Activated CD4-positive, alpha-beta T cell treated with anti-CD3 and anti-CD28 coated beads for 36 hours (primary cell): Measurements from ENCODE around the gene RHEX. TPM values are rescaled to one million over a fixed set of nuclear protein-coding genes. Genes with fewer than 3 reads are reported as not detected.
A peak's percentile ranks its signal among the peaks of the same experiment; 100 is the strongest.
"Not testable (repeated sequence)": the region's sequence is repeated elsewhere in the genome, so short reads cannot be mapped to it uniquely, and the experiment has no call there.

ENCODE experiments used
- ATAC-seq: fragments of 200-7000 bp; cut with Tn5 transposase; one replicate; pipeline ENCODE4 v1.10.0; 2021; ENCODE audit warnings: mild to moderate bottlenecking, moderate library complexity
- CTCF ChIA-PET: fragments of 350-600 bp; sonication (Branson Sonifier 250); formaldehyde crosslinking; loops from one replicate; lab custom pipeline; 2021; ENCODE audit warnings: antibody characterized with exemption; lab: Charles Lee
- POLR2A ChIA-PET: fragments of 350-600 bp; sonication (Branson Sonifier 250); formaldehyde crosslinking; loops from one replicate; lab custom pipeline; 2021; ENCODE audit warnings: antibody characterized with exemption, inconsistent platforms; lab: Charles Lee
- DNase-seq: peaks from one replicate; pipeline ENCODE4 v3.0.0-alpha.2; 2020
- H3K27ac Mint-ChIP-seq: one replicate; pipeline ENCODE4 v1.8.0; 2021; ENCODE audit warnings: mixed read lengths
- H3K27me3 Mint-ChIP-seq: one replicate; pipeline ENCODE4 v1.8.0; 2021; ENCODE audit warnings: mixed read lengths
- H3K36me3 Mint-ChIP-seq: one replicate; pipeline ENCODE4 v1.8.0; 2021; ENCODE audit warnings: low read depth, mixed read lengths
- H3K4me1 Mint-ChIP-seq: one replicate; pipeline ENCODE4 v1.8.0; 2021; ENCODE audit warnings: mixed read lengths
- H3K4me3 Mint-ChIP-seq: one replicate; pipeline ENCODE4 v1.8.0; 2021; ENCODE audit warnings: mild to moderate bottlenecking, moderate library complexity, mixed read lengths
- H3K9me3 Mint-ChIP-seq: one replicate; pipeline ENCODE4 v1.8.0; 2021; ENCODE audit warnings: low read depth, mixed read lengths
- intact Hi-C, 2 experiments: fragments of 100-400 bp; cut with DNase I in 1 of 2; cut with micrococcal nuclease in 1 of 2; formaldehyde crosslinking; loops; one replicate each; pipeline versions ENCODE4 v1.14.2 to v1.15.1; 2022 to 2024; cut with DNase I, micrococcal nuclease
- total RNA-seq, 2 experiments: library from RNA; stranded (reverse); gene quantifications; one replicate each; pipeline ENCODE4 v1.2.3, GENCODE V29; 2021

Gene RHEX
- total RNA-seq, 2 experiments from 2014 or later = not detected

DNA sequence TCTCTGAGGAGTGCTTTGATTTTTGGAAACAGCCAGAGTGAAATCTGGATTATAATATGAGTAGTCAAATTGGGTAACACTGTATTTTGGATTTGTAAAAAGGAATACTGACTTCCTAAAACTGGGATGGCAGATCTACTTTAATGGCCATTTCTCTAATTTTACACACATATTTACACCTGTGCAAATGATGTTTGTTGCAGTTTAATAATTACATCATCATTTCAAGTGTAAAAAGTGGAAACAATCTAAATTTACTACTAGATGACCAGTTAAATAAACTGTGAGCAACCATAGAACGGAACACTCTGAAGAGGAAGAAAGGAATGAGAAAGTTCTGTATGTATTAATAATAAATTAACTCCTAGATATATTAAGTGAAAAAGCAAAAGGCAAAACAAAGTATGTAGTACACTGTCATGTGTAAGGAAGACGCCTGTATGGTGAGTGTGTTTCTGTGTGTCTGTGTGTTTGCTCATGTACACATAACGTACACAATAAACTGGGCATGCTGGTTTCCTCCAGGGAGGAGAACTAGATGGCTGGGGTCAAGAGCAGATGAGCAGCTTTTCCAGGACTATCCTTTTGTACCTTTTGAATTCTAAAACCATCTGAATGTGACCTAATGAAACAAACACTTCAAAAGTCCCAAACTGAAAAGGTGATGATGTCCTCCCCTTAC, 2.9 kb upstream of the RHEX start:
- ATAC-seq (no peak), DNase-seq (no peak)
- Mint-ChIP-seq H3K27me3 (peaks cover 5% of the 10 kb centered on the region), H3K4me1 (peaks cover 41% of the 10 kb centered on the region), H3K36me3 (no peaks in the 10 kb centered on the region), H3K4me3 (no peak overlapping the region), H3K27ac (peak overlapping the region; percentile 52), H3K9me3 (no peaks in the 10 kb centered on the region)
- ChIA-PET POLR2A (no interaction called here), CTCF (no interaction called here)
- intact Hi-C loops = loop anchor here in 1 of 2 experiments (2.0 to 5.0 kb wide), 3 partner anchors 49 to 763 kb away; no protein-coding TSS in a partner anchor

DNA sequence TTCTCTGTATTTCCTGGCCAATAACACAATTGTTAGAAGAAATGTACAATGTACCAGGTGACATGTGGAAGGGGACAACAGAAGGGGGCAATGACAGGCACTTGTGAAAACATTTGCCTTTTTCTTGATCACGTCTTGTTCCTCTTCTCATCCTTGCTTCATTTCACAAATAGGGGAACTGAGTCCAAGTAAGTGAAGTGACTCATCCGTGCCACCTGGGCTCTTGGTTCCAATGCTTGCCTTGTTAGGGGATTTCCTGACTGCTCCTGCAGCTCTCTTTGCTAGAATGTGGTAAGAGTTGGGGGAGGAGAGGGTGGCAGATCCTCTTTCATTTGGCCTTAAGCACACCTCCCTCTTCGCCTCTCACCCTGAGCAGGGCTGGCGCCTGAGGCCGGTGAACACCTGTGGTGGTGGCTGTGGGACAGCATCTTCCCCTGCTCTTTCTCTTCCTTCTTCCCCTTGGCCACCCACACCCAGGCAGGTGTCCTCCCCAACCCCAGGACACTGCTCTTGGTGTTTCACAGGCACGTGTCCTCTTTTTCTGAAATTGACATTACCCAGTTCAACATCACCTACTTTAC, 2.2 kb upstream of the RHEX start:
- ChIA-PET CTCF (no interaction called here), POLR2A (no interaction called here)
- Mint-ChIP-seq H3K36me3 (no peaks in the 10 kb centered on the region), H3K27ac (peak overlapping the region; percentile 87), H3K4me3 (peak overlapping the region; percentile 2), H3K27me3 (peaks cover 5% of the 10 kb centered on the region), H3K4me1 (peaks cover 41% of the 10 kb centered on the region), H3K9me3 (no peaks in the 10 kb centered on the region)
- intact Hi-C loops = loop anchor here in 1 of 2 experiments (2.0 to 5.0 kb wide), 3 partner anchors 50 to 764 kb away; no protein-coding TSS in a partner anchor
- DNase-seq = peak; percentile 82
- ATAC-seq = peak; percentile 91

- DNase-seq, H3K9me3 Mint-ChIP-seq, H3K36me3 Mint-ChIP-seq, POLR2A ChIA-PET, H3K27ac Mint-ChIP-seq, H3K27me3 Mint-ChIP-seq, H3K4me3 Mint-ChIP-seq, ATAC-seq, CTCF ChIA-PET: not testable (repeated sequence)
- peaks cover 41% of the 10 kb centered on the region for H3K4me1 Mint-ChIP-seq
- intact Hi-C loops = loop anchor here in 1 of 2 experiments (5.0 kb wide), 1 partner anchor 280 kb away; no protein-coding TSS in a partner anchor
Observed at GRCh38 chr1:206052231-206052865, 625 bp upstream of the RHEX start.

- Mint-ChIP-seq H3K4me1 (peaks cover 41% of the 10 kb centered on the region), H3K27ac (peak overlapping the region; percentile 19)
- H3K27me3 Mint-ChIP-seq, H3K9me3 Mint-ChIP-seq, H3K36me3 Mint-ChIP-seq, H3K4me3 Mint-ChIP-seq, POLR2A ChIA-PET, DNase-seq, CTCF ChIA-PET, ATAC-seq: not testable (repeated sequence)
- intact Hi-C loops = loop anchor here in 1 of 2 experiments (5.0 kb wide), 1 partner anchor 281 kb away; no protein-coding TSS in a partner anchor
Observed at GRCh38 chr1:206053616-206054015, 643 bp downstream of the RHEX start.

- peaks cover 32% of the 10 kb centered on the region for H3K4me1 Mint-ChIP-seq
- H3K27me3 Mint-ChIP-seq, H3K9me3 Mint-ChIP-seq, H3K36me3 Mint-ChIP-seq, POLR2A ChIA-PET, H3K27ac Mint-ChIP-seq, DNase-seq, ATAC-seq, intact Hi-C loops, H3K4me3 Mint-ChIP-seq: not testable (repeated sequence)
- CTCF ChIA-PET = interaction anchor here (1.5 to 1.8 kb wide), 2 partner anchors 10 to 41 kb away, joined by 4 to 5 read pairs; no protein-coding TSS in a partner anchor
Observed at GRCh38 chr1:206055069-206055625, 2.2 kb downstream of the RHEX start.

- H3K27ac Mint-ChIP-seq, H3K9me3 Mint-ChIP-seq, H3K4me3 Mint-ChIP-seq, H3K36me3 Mint-ChIP-seq, DNase-seq, ATAC-seq, intact Hi-C loops, POLR2A ChIA-PET, H3K27me3 Mint-ChIP-seq: not testable (repeated sequence)
- peaks cover 25% of the 10 kb centered on the region for H3K4me1 Mint-ChIP-seq
- CTCF ChIA-PET = interaction anchor here (1.5 to 1.8 kb wide), 2 partner anchors 10 to 40 kb away, joined by 4 to 5 read pairs; no protein-coding TSS in a partner anchor
Observed at GRCh38 chr1:206055639-206056323, 2.8 kb downstream of the RHEX start.

- H3K27me3 Mint-ChIP-seq, POLR2A ChIA-PET, H3K4me3 Mint-ChIP-seq, ATAC-seq, H3K4me1 Mint-ChIP-seq, intact Hi-C loops, H3K27ac Mint-ChIP-seq, DNase-seq, H3K9me3 Mint-ChIP-seq, H3K36me3 Mint-ChIP-seq: not testable (repeated sequence)
- CTCF ChIA-PET = interaction anchor here (1.4 kb wide), 1 partner anchor 81 kb away, joined by 6 read pairs; no protein-coding TSS in a partner anchor
Observed at GRCh38 chr1:206058289-206058926, 5.4 kb downstream of the RHEX start.

DNA sequence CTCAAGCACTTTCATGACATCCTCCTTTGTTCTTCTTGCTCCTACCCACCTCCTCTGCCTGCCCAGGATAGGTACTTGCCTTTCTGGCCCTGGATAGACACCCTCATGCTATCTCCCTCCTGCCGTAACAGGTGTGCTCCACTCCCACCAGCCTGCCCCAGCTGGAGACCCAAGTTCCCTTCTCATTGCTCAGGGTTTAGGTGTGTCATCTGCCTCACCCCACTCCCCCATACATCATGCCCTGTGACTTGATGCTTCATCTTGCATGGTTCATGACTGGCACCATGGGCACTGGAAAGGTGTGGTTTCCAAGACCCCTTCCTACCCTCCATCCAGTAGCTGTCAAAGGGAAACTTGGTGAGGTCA, 5.9 kb downstream of the RHEX start:
- Mint-ChIP-seq H3K27me3 (peaks cover 3% of the 10 kb centered on the region), H3K27ac (no peak overlapping the region)
- intact Hi-C loops = no loop called here

GRCh38 chr1:206059355-206059915, 6.5 kb downstream of the RHEX start:
- intact Hi-C loops = no loop called here
- H3K27ac Mint-ChIP-seq = no peak overlapping the region

More for the DNA sequence above, 5.9 kb downstream of the RHEX start:
- DNase-seq (no peak), ATAC-seq (no peak)
- Mint-ChIP-seq H3K4me1 (no peaks in the 10 kb centered on the region), H3K36me3 (no peaks in the 10 kb centered on the region), H3K9me3 (peaks cover 4% of the 10 kb centered on the region), H3K4me3 (no peak overlapping the region)
- POLR2A ChIA-PET = no interaction called here
- CTCF ChIA-PET = interaction anchor here (0.7 to 1.4 kb wide), 3 partner anchors 14 to 82 kb away, joined by 3 to 6 read pairs (median 3); no protein-coding TSS in a partner anchor

GRCh38 chr1:206060844-206061243, 7.9 kb downstream of the RHEX start:
- Mint-ChIP-seq H3K4me3 (no peak overlapping the region), H3K36me3 (no peaks in the 10 kb centered on the region), H3K9me3 (peaks cover 4% of the 10 kb centered on the region), H3K27me3 (peaks cover 3% of the 10 kb centered on the region), H3K4me1 (no peaks in the 10 kb centered on the region), H3K27ac (no peak overlapping the region)
- intact Hi-C loops = no loop called here
- DNase-seq = no peak
- ChIA-PET CTCF (interaction anchor here (0.9 kb wide), 1 partner anchor 26 kb away, joined by 3 read pairs; no protein-coding TSS in a partner anchor), POLR2A (no interaction called here)
- no peak for ATAC-seq

More at GRCh38 chr1:206059355-206059915, 6.5 kb downstream of the RHEX start:
- DNase-seq (no peak), ATAC-seq (no peak)
- no peaks in the 10 kb centered on the region for H3K4me1 Mint-ChIP-seq
- ChIA-PET CTCF (interaction anchor here (0.7 to 1.4 kb wide), 3 partner anchors 15 to 82 kb away, joined by 3 to 6 read pairs (median 3); no protein-coding TSS in a partner anchor), POLR2A (interaction anchor here (0.6 kb wide), 1 partner anchor 314 kb away, joined by 8 read pairs; no protein-coding TSS in a partner anchor)
- peaks cover 3% of the 10 kb centered on the region for H3K27me3 Mint-ChIP-seq
- peaks cover 4% of the 10 kb centered on the region for H3K9me3 Mint-ChIP-seq
- H3K4me3 Mint-ChIP-seq = no peak overlapping the region
- H3K36me3 Mint-ChIP-seq = no peaks in the 10 kb centered on the region
